ENCODE results near the gene ESRP2. TPM values are rescaled to one million over a fixed set of nuclear protein-coding genes. Genes with fewer than 3 reads are reported as not detected.

Gene ESRP2
- total RNA-seq, 1 donor from 2014 or later, result 0.87 TPM

DNA sequence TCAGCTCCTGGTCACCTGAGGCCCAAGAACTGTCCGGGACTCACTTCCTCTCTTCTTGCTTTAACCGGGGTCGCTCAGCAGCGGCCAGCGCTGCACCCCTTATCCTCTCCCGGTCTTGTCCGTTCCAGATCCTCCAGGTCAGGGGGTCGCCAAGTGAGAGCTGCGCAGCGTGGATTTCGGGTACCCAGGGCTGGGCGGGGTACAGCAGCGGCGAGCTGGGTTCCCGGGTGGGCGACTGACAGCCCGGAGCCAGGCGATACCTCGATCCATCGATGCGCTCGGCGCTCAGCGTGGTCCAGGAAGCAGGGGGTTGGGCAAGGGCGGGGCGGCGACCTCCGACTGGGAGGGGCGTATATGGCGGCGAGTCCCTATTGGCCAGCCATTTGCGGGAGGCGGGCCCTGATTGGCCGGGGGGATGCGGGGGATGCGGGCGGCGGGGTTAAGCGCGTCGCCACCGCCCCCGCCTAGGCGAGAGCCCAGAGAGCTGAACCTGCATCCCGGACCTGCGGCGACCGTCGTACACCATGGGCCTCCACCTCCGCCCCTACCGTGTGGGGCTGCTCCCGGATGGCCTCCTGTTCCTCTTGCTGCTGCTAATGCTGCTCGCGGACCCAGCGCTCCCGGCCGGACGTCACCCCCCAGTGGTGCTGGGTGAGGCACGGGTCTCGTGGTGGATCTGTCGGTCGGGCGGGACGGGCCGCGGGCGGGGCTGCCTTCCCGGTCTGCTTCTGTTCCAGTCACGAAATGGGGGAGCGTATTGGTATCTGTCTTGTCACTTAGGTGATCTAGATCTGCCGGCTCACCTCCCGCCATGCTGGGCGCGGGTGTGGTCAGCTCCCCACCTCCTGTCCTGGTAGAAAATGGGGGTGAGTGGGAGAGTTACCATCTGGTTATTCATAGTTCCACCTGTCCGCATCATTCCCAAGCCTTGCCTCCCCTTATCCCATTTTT is 9.3 kb upstream of the ESRP2 start, which contains the start of gene PLA2G15:
Gene PLA2G15 (plus strand): TSS at position 471 of the 951 bp plus-strand sequence. CDS start 54 bp downstream, at position 525.
- peak; percentile 99 for DNase-seq

DNA sequence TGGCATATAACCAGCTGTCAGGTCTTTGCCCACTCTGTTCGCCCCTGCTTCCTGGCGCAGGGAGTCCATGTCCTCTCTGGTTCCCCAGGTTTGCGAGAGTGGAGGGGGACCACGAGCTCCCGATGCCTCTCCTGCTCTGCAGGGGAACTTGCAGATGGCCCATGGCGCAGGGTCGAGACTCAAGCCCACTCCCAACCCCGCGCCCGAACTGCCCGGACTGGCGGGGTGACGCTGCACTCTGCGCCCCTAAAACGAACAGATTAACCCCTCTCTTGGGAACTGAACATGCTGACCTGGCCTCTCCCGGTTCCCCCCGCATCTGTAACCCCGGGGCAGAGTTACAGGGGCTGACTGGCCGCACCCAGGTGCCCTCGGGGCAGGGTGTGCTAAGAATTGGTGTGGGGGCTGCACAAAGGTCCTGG is 8.6 kb upstream of the ESRP2 start:
- ATAC-seq (no peak), DNase-seq (no peak)
- intact Hi-C loops (cut with micrococcal nuclease), result loop anchor here (5.0 kb wide), 1 partner anchor 83 kb away; no protein-coding TSS in a partner anchor

More for the DNA sequence above, 9.3 kb upstream of the ESRP2 start, which contains the start of gene PLA2G15:
- ATAC-seq, result peak; percentile 94
- intact Hi-C loops (cut with micrococcal nuclease), result loop anchor here (5.0 kb wide), 1 partner anchor 82 kb away; no protein-coding TSS in a partner anchor

DNA sequence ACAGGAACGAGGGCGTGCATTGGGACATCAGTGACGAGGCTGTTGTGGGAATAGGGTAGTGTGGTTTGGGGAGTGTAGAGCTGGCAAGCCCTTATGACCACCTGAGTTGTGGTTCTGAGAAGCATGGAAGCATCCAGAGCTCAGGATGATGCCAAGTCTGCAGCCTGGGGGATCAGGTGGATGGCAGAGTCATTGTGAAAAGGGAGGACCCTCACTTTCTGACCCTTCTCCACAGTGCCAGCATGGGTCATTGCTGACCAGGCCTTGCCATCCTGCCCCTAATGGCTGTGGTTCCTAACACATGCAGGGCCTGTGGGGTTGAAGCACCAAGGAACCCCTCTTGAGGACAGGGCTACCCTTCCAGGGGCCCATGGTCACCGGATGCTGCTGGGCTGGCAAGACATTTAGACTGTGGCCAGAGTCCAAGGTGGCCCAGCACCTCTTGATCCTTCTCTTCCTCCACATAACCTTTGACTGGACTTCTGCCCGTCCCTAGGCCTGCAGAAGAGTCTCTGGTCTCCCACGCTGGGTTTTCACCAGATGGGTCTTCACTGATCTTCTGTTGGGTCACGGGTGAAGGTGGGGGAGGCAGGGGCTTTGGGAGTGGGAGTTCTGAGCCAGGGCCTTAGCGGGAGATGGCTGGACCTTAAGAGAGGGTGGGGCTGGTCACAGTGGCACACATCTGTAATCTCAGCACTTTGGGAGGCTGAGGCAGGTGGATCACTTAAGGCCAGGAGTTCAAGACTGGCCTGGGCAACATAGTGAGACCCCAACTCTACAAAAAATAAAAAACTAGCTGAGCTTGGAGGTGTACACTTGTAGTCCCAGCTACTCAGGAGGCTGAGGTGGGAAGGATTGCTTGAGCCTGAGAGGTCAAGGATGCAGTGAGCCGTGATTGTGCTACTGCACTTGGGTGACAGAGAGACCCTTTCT is 7.3 kb upstream of the ESRP2 start:
- intact Hi-C loops (cut with micrococcal nuclease), result loop anchor here (5.0 kb wide), 1 partner anchor 84 kb away; no protein-coding TSS in a partner anchor
- peak; percentile 11 for DNase-seq
- no peak for ATAC-seq

DNA sequence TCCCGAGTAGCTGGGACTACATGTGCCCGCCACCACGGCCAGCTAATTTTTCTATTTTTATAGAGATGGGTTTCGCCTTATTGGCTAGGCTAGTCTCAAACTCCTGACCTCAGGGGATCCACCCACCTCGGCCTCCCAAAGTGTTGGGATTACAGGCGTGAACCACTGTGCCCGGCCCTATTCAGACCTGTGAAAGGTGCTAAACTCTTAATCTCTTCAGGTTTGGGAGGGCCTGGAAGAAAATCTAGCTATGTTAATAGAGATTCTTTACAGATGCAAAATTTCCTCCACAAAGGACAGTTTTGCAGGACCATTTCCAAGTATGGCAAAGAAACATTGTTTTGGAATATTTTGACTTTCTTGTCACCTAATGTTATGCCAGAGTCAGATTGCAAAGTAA is 6.2 kb upstream of the ESRP2 start:
- no peak for DNase-seq
- intact Hi-C loops (cut with micrococcal nuclease), result loop anchor here (5.0 kb wide), 1 partner anchor 85 kb away; no protein-coding TSS in a partner anchor
- no peak for ATAC-seq

DNA sequence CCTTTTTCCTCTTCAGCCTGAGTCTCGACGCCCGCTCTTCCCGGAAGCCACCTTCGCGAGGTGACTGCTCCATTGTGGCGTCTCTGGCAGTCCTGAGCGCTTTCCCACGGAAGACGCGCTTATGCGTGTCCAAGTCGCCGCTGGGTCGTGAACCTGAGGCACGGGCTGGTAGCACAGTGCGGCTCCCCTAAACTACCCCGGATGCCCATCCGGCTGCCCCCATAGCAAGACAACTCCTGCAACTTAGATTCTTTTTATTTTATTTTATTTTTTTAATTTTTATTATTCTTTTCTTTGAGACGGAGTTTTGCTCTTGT is 2.1 kb upstream of the ESRP2 start:
- intact Hi-C loops (cut with micrococcal nuclease), result no loop called here
- ATAC-seq (no peak), DNase-seq (no peak)

DNA sequence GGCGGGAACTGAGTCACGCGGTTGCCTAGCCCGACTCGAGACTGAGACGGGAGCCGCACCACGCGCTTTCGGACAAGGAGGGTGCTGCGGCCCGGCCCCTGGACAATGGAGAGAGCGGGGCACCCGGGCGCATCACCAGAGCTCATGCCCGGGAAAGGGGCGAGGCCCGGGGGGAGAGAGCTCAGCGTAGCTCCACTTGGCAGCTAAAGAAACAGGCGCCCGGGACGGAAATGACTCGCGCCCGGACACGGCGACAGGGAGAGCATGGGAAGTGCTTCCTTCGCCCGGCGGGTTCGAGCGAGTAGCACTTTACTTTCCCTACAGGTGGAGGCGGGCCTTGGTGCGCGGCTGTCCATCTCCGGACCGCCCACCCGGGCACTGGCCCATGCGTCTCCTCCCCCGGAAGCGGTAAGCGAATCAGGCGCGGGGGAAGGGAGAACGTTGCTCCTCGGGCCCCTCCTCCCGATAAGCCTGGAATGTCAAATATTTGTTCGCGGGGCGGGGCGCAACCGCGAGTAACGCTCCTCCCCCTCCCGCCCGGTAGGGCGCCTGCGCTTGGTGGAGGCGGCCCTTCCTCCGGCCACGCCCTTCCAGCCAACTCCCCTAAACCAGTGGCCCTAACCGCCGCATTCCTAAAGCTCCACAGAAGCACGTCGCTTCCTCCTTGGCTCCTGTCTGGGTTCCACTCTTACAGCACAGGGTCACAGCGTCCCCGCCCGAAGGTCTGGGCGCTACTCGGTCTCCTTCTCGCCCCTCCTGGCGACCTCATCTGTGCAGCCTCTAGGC is 1.5 kb upstream of the ESRP2 start:
- DNase-seq, result peak; percentile 99
- intact Hi-C loops (cut with micrococcal nuclease), result no loop called here
- ATAC-seq, result peak; percentile 90

DNA sequence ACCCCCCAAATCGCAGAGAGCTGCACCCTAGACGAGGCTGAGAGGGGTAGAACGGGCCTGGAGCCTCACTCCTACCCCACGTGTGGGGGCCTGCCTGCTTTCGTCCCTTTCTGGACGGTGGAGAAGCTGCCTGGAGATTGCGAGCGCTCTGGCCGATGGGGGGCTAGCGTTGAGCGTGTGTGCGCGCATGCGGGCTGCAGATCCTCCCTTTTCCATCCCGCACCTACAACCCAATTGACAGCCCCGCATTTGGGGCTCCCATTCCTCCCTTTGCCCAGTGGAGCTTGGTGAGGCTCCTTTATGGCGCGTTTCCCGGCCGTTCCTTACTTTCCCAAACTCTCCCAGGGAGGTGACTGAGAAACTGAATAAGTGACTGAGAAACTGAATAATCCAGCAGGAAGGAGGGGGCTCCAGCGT is 907 bp upstream of the ESRP2 start:
- no peak for DNase-seq

DNA sequence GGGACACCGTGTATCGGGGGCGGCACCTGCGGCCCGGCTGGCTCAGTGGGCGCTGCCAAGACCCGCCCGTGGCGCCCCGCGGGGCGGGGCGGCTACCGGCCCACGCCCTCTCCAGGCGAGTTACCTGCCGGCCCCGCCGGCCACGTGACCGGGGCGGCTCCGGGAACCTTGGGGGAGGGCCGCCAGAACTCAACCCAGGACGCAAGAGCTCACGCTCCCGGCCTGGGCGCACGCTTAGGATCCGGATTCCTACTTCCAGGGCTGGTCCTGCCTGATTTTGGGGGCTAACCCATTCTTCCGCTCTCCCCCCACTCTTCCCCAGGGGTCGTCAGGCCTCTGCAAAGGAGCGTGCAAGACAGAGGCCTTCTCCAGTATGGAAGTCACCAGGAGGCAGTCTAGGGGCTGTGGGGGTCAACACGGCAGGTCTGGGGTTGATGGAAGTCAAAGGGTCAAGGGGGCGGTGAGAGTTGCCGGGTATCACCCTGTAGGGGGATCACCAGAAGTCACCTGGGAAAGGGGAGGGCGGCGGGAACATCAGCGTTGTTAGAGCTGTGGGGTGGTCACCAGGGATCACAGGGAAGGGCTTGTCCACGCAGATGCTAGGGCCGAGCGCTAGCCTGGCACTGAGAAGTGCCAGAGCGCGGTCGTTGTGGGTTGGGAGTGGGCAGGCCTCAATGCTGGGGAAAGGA is 354 bp upstream of the ESRP2 start:
- DNase-seq, result peak; percentile 60
- intact Hi-C loops (cut with micrococcal nuclease), result no loop called here
- peak; percentile 0 for ATAC-seq

More for the DNA sequence above, 907 bp upstream of the ESRP2 start:
- intact Hi-C loops (cut with micrococcal nuclease), result no loop called here
- peak; percentile 0 for ATAC-seq

DNA sequence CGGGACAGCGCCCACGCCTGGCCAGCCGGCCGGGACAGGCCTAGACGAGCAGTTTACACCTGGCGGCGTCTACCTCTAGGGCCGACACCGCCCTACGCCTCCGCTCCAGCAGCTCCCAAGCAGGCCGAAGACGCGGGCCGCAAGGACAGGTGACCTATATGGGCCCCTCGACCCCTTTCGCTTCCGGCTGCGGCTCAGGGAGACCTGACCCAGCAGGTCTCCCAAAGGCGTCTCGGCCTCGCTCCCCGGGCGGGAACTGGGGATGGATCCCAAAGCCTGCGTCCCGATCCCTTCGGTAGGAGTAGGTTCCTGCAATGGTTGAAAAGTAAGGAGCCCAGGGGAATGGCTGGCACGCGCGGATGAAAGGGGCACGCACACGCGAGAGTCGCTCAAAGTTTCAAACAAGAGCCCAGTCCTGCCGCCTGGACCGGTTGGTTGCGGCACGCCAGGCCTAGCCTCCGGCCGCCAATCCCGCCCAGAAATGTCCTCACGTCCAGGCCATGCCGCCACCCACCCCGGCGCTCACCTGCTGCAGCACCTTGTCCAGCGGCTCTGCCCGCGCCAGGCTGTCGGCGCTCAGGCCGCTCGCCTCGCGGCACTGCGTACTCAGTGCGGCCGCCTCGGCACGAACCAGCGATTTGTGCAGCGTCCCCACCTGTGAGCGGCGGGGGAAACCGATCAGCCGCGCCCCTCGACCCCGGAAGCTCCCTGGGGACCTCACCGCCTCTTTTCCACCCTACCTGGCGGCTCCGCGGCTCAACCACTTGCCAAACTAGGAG is 630 bp downstream of the ESRP2 start:
- intact Hi-C loops (cut with micrococcal nuclease), result no loop called here
- no peak for ATAC-seq
- no peak for DNase-seq

DNA sequence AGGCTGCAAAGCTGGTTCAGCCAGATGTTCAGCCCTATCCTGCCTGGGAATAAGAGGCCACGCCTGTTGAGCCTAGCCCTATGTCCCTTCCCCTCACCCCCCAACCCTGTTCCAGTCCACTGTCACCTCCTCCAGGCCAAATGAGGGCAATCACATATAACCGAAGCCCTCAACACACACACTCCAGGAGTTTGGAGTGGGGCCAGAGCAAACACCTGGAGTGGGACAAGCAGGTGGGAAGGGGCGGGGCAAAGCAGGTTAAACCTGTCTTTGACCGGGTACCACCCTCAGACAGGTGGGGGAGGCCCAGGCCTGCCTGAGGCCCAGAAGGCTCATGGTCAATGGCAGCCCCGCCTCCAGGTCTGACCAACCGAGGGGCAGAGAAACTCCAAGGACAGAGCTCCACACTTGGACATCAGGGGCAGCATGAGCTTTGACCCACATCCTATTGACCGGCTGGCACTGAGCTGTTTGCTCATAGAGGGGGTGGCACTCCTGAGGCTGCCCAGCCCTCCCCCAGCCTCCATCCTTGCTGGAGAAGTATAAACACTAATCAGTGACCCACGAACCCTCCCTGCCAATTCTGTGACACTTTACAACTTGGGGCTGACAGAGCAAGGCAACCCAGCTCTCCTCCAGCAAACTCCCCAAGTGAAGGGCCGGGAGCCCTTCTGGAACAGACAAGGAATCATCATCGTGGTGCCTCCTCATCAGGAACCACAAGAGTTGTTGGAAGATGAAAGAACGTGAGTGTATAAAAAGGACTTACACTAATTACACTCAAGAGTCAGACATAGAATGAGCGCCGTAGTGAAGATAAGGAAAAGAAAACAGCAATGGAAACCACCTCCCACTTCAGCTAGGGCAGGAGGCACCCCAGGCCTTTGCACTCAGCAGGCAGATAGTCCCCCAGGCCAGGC is 1.5 kb downstream of the ESRP2 start:
- ATAC-seq, result no peak
- intact Hi-C loops (cut with micrococcal nuclease), result no loop called here
- DNase-seq, result no peak

DNA sequence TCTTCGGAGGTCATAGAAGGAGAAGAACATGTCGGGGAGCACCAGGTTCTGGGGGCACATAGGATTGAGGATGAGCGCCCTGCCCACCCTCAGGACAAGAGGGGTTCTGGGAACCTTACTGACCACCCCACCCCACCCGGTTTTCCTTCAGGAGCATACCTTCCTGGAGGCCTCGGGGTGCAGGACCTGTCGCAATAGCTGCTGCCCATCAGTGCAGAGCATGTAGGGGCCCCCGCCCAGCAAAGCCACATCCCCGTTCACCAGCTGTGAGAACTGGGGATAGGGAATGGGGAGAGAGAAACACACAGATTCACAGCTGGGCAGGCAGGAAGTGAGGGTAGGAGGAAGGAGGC is 2.1 kb downstream of the ESRP2 start:
- intact Hi-C loops (cut with micrococcal nuclease), result no loop called here
- DNase-seq, result no peak
- no peak for ATAC-seq

DNA sequence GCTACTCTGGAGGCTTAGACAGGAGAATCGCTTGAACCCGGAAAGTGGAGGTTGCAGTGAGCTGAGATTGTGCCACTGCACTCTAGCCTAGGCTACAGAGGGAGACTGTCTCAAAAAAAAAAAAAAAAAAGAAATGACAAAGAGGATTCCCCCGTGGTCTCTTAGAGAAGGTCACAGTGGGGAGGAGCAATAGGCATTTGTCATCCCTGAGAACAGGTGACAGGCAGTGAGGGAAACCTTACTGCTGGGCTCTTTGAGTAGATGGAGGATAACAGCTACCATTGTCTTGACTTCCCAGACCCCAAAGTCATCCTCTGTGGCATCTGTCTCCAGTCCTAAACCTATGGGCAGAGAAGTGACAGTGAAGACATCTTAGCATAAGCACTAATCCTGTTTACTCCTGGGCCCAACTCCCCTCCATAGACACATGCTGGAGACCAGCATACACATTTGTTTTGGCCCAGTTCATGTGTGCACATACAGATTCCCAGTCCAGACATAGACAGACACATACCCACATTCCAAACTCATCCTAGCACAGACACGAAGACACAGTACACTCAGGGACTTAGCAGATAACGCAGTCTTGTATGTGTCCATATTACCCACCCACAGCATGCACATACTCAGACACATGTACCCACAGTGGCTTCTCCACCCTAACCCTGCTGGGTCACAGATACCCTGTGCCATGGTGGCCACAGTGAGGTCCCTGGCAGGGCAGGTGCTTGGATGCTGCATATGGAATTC is 2.7 kb downstream of the ESRP2 start:
- ATAC-seq (no peak), DNase-seq (no peak)
- intact Hi-C loops (cut with micrococcal nuclease), result no loop called here

DNA sequence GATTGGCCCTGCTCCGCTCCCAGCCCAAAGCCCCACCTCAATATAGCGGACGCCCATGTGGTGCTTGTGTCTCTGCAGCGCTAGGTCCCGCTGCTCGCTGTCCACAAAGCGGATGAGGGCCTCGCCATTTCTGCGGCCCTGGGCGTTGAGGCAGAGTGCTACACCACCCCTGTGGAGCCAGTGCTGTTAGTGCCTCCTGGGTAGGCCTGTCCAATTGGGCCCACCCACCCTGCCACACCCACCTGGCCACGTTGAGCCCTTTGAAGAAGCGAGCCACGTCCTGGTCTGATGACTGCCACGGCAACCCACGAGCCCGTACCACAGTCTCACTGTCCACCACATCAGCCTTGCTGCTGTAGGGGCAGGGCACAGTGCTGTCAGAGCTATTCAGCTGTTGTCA is 3.6 kb downstream of the ESRP2 start:
- DNase-seq (no peak), ATAC-seq (no peak)
- intact Hi-C loops (cut with micrococcal nuclease), result no loop called here

DNA sequence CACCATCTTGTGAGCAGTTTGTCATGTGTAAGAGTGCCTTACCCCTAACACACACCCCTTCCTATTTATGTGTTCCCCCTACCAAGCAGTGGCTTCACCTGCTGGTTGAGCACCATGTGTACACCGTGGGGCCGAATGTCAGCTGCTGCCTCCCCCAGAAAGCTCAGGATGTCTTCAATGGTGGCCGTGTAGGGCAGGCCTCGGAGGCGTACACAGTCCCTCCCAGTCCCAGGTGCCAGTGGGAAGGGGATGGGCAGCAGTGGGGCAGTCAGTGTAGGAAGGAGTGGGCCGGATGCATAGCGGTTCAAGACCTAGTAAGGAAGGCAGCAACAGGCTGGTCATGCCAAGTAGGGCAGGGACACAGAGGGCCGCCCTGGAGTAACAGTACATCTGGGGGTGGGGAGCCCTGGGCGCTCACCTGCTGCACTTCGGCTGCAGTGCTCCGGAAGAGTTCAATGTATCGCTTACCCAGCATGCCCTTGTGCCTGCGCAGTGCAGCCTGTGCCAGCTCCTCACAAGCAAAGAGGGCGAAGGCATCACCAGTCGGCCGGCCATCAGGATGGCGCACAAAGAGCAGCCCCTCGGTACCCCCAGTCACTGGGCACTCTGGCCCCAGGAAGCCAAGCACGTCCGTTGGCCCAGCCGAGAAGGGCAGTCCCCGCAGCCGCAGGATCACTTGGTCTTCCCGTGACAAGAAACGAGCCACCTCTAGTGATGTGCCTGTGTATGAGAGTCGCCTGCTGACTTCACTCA is 4.4 kb downstream of the ESRP2 start:
- intact Hi-C loops (cut with micrococcal nuclease), result no loop called here
- ATAC-seq (no peak), DNase-seq (no peak)

DNA sequence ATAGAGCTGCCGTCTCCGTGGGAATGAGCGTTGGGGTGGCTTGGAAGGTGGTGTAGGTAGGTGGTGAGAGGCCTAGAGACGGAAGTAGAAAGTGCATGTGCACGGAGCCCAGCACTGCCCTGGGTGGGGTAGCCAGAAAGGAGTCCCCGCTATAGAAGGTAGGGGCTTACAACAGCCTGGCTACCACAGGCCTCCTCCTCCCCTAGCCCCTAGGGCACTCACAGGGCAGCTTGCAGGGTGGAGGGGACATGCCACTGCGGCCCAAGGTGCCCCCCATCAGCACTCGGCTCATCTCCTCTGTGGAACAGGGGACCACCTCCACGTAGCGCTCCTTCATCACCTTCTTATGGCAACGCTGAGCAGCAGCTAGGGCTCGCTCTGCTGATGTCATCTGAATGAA is 5.0 kb downstream of the ESRP2 start:
- intact Hi-C loops (cut with micrococcal nuclease), result no loop called here
- DNase-seq (no peak), ATAC-seq (no peak)
